CD8-positive, alpha-beta memory T cell (primary cell): ENCODE data around the gene TMEM271. TPM values are rescaled to one million over a fixed set of nuclear protein-coding genes. Genes with fewer than 3 reads are reported as not detected.
A peak's percentile ranks its signal among the peaks of the same experiment; 100 is the strongest.

Experiments
- CTCF ChIA-PET: fragments of 350-600 bp; sonication (Branson Sonifier 250); formaldehyde crosslinking; loops from one replicate; lab custom pipeline; 2021; ENCODE audit warnings: antibody characterized with exemption; lab: Charles Lee
- POLR2A ChIA-PET: fragments of 350-600 bp; sonication (Branson Sonifier 250); formaldehyde crosslinking; loops from one replicate; lab custom pipeline; 2021; ENCODE audit warnings: antibody characterized with exemption; lab: Charles Lee
- DNase-seq, 5 donors: peaks; one replicate each; pipeline versions ENCODE4 v3.0.0 to v3.0.0-alpha.2; 2020 to 2022; ENCODE audit warnings: mixed read lengths in 1 of 5
- H3K27ac ChIP-seq: one replicate; pipeline ENCODE4 v1.7.0; 2013; ENCODE audit warnings: low read depth, mild to moderate bottlenecking, low read length, moderate library complexity
- H3K27me3 ChIP-seq: 2 replicates; pipeline ENCODE4 v1.7.0; 2013; ENCODE audit warnings: low read length, mild to moderate bottlenecking; ENCODE audit not compliant: insufficient read depth, poor library complexity, severe bottlenecking
- H3K36me3 ChIP-seq: 2 replicates; pipeline ENCODE4 v1.7.0; 2013; ENCODE audit warnings: mild to moderate bottlenecking, low read length, moderate library complexity; ENCODE audit not compliant: insufficient read depth
- H3K4me1 ChIP-seq: 2 replicates; pipeline ENCODE4 v1.7.0; 2013; ENCODE audit warnings: mild to moderate bottlenecking, low read length, moderate library complexity; ENCODE audit not compliant: insufficient read depth
- H3K4me3 ChIP-seq: 2 replicates; pipeline ENCODE4 v1.7.0; 2013; ENCODE audit warnings: mild to moderate bottlenecking, low read length
- H3K9me3 ChIP-seq: 2 replicates; pipeline ENCODE4 v1.7.0; 2013; ENCODE audit warnings: mild to moderate bottlenecking, low read length
- H3K27ac Mint-ChIP-seq, 8 donors: one replicate each; pipeline ENCODE4 v1.8.0; 2020 to 2021; ENCODE audit warnings: mixed read lengths in 8 of 8, mild to moderate bottlenecking in 6 of 8, inconsistent platforms in 3 of 8, moderate library complexity in 3 of 8
- H3K27me3 Mint-ChIP-seq, 2 donors: one replicate each; pipeline ENCODE4 v1.8.0; 2020 to 2021; ENCODE audit warnings: mixed read lengths in 2 of 2, mild to moderate bottlenecking in 1 of 2, moderate library complexity in 1 of 2
- H3K36me3 Mint-ChIP-seq, 3 donors: one replicate each; pipeline ENCODE4 v1.8.0; 2020 to 2021; ENCODE audit warnings: mixed read lengths in 3 of 3, inconsistent platforms in 1 of 3, mild to moderate bottlenecking in 1 of 3
- H3K4me1 Mint-ChIP-seq, 3 donors: one replicate each; pipeline ENCODE4 v1.8.0; 2020 to 2021; ENCODE audit warnings: mixed read lengths in 3 of 3, inconsistent platforms in 1 of 3, mild to moderate bottlenecking in 1 of 3
- H3K4me3 Mint-ChIP-seq, 7 donors: one replicate each; pipeline ENCODE4 v1.8.0; 2020 to 2021; ENCODE audit warnings: mixed read lengths in 7 of 7, mild to moderate bottlenecking in 6 of 7, moderate library complexity in 4 of 7, inconsistent platforms in 2 of 7
- H3K9me3 Mint-ChIP-seq, 5 donors: one replicate each; pipeline ENCODE4 v1.8.0; 2020 to 2022; ENCODE audit warnings: mixed read lengths in 5 of 5, mild to moderate bottlenecking in 3 of 5, moderate library complexity in 2 of 5, inconsistent platforms in 1 of 5
- polyA plus RNA-seq: library from polyadenylated mRNA; unstranded; fragments of 300-500 nt; fragmentation: Illumina TruSeq; gene quantifications from one replicate; pipeline ENCODE4 v1.2.3, GENCODE V29; 2021
- total RNA-seq, 2 experiments: library from RNA; stranded (reverse); gene quantifications; one replicate each; pipeline ENCODE4 v1.2.3, GENCODE V29; 2021

TMEM271 gene
- total and polyA plus RNA-seq, 3 experiments from 2014 or later = not detected

DNA sequence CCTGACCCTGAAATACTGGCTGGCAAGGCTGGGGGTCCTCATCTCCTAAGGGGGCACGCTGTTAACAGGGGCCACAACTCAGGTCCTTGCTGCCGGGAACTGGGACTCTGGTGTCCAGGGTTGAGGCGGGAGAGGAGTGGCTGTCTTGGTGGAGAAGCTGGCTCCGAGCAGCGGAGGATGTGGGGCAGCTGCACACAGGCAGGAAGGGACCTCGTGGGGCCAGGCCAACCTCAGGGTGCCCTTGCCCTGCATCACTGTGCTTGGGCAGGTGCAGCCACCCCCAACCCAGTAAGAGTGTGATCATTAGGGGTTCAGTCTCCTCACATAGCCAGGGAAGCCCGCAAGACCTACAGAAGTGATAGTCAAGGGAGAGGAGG, 36.6 kb upstream of the TMEM271 start:
- H3K9me3 Mint-ChIP-seq = no peaks in the 10 kb centered on the region
- no peak overlapping the region for H3K4me3 Mint-ChIP-seq
- no peaks in the 10 kb centered on the region for H3K4me1 Mint-ChIP-seq
- DNase-seq = peak in 1 of 5 donors; percentile 25
- peaks cover 18 to 19% of the 10 kb centered on the region in 2 donors for H3K27me3 Mint-ChIP-seq
- H3K27ac ChIP-seq = no peak overlapping the region
- H3K4me3 ChIP-seq = no peak overlapping the region
- ChIA-PET POLR2A (no interaction called here), CTCF (no interaction called here)
- peaks cover 0 to 3% (median 0%) of the 10 kb centered on the region in 3 donors for H3K36me3 Mint-ChIP-seq
- no peaks in the 10 kb centered on the region for H3K36me3 ChIP-seq
- H3K4me1 ChIP-seq = no peaks in the 10 kb centered on the region
- no peaks in the 10 kb centered on the region for H3K9me3 ChIP-seq
- H3K27ac Mint-ChIP-seq = no peak overlapping the region
- no peaks in the 10 kb centered on the region for H3K27me3 ChIP-seq

DNA sequence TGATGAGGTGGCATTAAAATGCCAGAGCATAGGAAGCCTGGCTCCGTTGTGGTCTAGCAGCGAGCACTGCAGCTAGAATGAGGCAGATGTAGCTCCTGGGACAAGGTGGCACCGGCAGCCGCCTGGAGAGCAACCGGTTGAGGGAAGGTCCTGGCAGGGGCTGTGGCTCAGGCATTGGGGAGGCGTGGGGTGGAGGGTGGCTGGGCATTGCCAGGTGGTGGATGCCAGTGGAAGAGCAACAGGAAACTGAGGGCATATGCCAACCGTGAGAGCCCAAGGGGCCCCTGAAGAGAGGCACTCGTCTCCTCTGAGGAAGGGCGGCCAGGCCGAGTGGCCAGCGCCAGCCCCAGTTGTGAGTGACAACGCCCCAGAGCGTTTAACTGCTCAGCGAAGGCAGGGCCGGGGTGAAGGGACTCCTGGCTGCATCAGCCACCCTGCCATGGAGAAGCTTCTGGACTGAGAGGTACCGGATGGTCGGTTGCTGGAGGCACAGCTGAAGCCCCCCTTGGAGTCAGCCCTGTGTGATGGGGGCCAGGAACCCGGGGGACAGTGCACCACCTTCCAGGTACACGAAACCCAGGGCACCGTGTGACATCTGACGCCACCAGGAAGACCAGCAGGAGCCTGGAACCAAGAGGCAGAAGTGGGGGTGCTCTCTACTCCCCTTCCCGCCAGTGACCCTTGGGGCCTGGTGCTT, 36.1 kb upstream of the TMEM271 start:
- no peak overlapping the region for H3K27ac Mint-ChIP-seq
- Histone ChIP-seq H3K9me3 (no peaks in the 10 kb centered on the region), H3K4me3 (no peak overlapping the region), H3K36me3 (no peaks in the 10 kb centered on the region), H3K27me3 (no peaks in the 10 kb centered on the region), H3K27ac (no peak overlapping the region), H3K4me1 (no peaks in the 10 kb centered on the region)
- peaks cover 0 to 2% (median 0%) of the 10 kb centered on the region in 5 donors for H3K9me3 Mint-ChIP-seq
- no peaks in the 10 kb centered on the region for H3K4me1 Mint-ChIP-seq
- H3K27me3 Mint-ChIP-seq = peaks cover 14 to 15% of the 10 kb centered on the region in 2 donors
- peaks cover 0 to 3% (median 0%) of the 10 kb centered on the region in 3 donors for H3K36me3 Mint-ChIP-seq
- peak in 1 of 5 donors; percentile 30 for DNase-seq
- POLR2A ChIA-PET = no interaction called here
- H3K4me3 Mint-ChIP-seq = no peak overlapping the region
- CTCF ChIA-PET = no interaction called here

DNA sequence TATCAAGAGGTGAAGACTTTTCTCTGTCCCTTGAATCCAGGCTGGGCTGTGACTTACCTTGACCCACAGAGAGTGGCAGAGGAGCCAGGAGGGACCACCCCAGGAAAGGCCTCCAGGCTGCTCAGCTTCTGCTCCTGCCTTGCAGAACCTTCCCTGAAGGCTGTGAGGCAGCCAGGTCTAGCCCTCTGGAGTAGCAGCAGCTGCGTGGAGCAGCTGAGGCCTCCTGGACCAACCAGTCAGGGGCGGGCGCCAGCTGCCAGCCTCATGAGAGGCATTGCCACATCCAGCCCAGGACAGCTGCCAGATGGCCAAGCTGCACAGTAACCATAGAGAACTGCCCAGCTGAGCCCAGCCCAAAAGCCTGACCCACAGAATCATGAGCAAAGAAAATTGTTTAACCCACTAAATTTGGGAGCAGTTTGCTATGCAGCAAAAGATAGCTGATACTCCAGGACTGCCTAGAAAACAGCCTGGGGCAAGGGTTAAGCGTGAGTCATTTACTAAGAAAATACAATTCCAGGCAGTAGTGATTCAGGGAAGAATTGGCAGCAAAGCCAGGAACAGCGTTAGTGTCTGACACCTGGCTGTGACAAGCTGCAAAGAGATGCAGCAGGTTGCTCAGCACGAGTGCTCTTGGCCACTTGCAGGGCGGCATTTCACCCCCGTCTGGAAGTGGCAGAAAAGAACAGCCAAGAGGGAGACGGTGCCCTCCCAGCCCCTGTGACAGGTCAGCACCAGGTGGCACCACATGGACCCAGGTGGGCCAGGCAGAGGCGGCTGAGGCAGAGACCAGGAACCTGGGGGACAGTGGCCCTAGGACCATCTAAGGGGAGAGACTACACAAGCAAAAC, 34.5 kb upstream of the TMEM271 start:
- Histone ChIP-seq H3K4me1 (no peaks in the 10 kb centered on the region), H3K27ac (no peak overlapping the region), H3K9me3 (no peaks in the 10 kb centered on the region), H3K4me3 (no peak overlapping the region), H3K27me3 (no peaks in the 10 kb centered on the region), H3K36me3 (no peaks in the 10 kb centered on the region)
- POLR2A ChIA-PET = no interaction called here
- Mint-ChIP-seq H3K27me3 (peaks cover 13 to 17% of the 10 kb centered on the region in 2 donors), H3K9me3 (peaks cover 0 to 2% (median 0%) of the 10 kb centered on the region in 5 donors), H3K27ac (no peak overlapping the region), H3K36me3 (peaks cover 0 to 3% (median 0%) of the 10 kb centered on the region in 3 donors), H3K4me1 (no peaks in the 10 kb centered on the region), H3K4me3 (no peak overlapping the region)
- peak in 1 of 5 donors; percentile 36 for DNase-seq
- CTCF ChIA-PET = no interaction called here

DNA sequence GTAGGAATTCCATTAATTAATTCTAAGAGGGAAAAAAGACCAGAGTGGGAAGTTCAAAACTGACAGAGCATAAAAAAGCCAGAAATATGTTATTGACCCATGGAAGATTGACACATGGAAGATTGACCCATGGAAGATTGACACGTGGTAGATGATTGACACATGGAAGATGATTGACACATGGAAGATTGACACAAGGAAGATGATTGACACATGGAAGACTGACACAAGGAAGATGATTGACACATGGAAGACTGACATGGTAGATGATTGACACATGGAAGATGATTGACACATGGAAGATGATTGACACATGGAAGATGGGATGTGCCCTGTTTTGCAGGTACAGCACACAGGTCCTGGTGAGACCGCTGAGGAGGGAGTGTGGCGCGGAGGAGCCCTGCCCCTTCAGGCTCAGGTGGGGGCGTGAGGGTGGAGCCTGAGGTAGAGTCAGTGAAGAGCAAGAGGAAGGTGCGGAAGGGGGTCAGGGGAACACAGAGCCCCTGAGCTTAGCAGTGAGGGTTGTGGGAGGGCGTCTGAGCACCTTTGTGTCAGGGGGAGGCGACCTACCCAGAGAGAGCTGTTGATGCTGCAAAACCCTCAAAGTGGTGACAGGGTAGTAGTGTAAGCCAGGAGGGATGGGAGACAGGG, 33.4 kb upstream of the TMEM271 start:
- H3K4me3 ChIP-seq = no peak overlapping the region

DNA sequence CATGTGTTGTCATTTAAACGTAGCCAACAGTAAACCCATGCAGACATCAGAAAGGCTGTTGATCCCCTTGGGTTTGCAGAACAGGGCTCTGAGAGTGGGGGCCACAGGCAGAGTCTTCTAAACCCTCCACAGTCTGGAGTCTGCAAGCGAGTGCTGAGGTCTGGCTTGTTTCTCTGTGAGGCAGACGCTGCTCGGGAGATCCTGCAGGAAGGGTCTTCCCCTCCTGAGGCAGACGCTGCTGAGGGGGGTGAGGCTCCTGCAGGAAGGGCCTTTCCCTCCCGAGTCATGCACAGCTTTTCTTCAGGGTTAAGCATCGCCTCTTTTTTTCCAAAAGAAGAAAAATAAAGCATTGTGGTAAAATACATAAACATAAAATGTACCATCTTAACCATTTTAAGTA, 32.1 kb upstream of the TMEM271 start:
- H3K9me3 ChIP-seq = no peaks in the 10 kb centered on the region
- no peak overlapping the region for H3K4me3 Mint-ChIP-seq
- H3K27ac ChIP-seq = no peak overlapping the region
- ChIA-PET POLR2A (no interaction called here), CTCF (no interaction called here)
- H3K4me3 ChIP-seq = no peak overlapping the region
- no peaks in the 10 kb centered on the region for H3K36me3 ChIP-seq
- H3K9me3 Mint-ChIP-seq = peaks cover 0 to 2% (median 0%) of the 10 kb centered on the region in 5 donors
- H3K27me3 Mint-ChIP-seq = peaks cover 9 to 20% of the 10 kb centered on the region in 2 donors
- no peaks in the 10 kb centered on the region for H3K4me1 ChIP-seq
- peak in 1 of 5 donors; percentile 4 for DNase-seq
- H3K36me3 Mint-ChIP-seq = peaks cover 0 to 4% (median 0%) of the 10 kb centered on the region in 3 donors
- no peaks in the 10 kb centered on the region for H3K27me3 ChIP-seq
- no peak overlapping the region for H3K27ac Mint-ChIP-seq
- H3K4me1 Mint-ChIP-seq = peaks cover 5 to 10% (median 7%) of the 10 kb centered on the region in 3 donors

More for the DNA sequence above, 33.4 kb upstream of the TMEM271 start:
- Mint-ChIP-seq H3K4me1 (peaks cover 0 to 4% (median 0%) of the 10 kb centered on the region in 3 donors), H3K4me3 (no peak overlapping the region), H3K9me3 (peaks cover 0 to 2% (median 0%) of the 10 kb centered on the region in 5 donors), H3K27me3 (peaks cover 15 to 20% of the 10 kb centered on the region in 2 donors), H3K27ac (no peak overlapping the region), H3K36me3 (peaks cover 0 to 4% (median 0%) of the 10 kb centered on the region in 3 donors)
- ChIA-PET POLR2A (no interaction called here), CTCF (no interaction called here)
- no peaks in the 10 kb centered on the region for H3K9me3 ChIP-seq
- no peaks in the 10 kb centered on the region for H3K36me3 ChIP-seq
- H3K27me3 ChIP-seq = no peaks in the 10 kb centered on the region
- no peak overlapping the region for H3K27ac ChIP-seq
- peak in 1 of 5 donors; percentile 20 for DNase-seq
- no peaks in the 10 kb centered on the region for H3K4me1 ChIP-seq

DNA sequence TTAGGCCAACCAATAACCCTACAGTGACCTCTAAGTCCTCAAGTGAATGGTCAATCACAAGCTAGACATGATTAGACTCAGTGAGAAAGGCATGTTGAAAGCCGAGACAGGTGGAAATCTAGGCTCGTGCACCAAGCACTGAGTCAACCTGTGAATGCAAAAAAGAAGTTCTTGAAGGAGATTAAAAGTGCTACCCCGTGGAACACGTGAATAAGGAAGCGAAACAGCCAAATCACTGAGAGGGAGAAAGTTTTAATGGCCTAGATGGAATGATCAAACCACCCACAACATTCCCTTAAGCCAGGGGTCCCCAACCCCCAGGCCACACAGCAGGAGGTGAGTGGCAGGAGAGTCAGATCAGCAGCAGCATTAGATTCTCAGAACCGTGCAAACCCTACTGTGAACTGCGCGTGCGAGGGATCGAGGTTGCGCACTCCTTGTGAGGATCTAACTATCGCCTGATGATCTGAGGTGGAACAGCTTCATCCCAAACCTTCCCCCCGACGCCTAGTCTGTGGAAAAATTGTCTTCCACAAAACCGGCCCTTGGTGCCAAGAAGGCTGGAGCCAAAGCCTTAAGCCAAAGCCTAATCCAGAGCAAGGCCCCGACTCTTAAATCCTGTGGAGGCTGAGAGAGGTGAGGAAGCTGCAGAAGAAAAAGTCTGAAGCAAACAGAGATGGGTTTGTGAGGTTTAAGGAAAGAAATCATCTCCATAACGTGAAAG, 29.8 kb upstream of the TMEM271 start:
- Mint-ChIP-seq H3K4me3 (no peak overlapping the region), H3K4me1 (peaks cover 5 to 10% (median 7%) of the 10 kb centered on the region in 3 donors), H3K36me3 (peaks cover 0 to 4% (median 0%) of the 10 kb centered on the region in 3 donors), H3K9me3 (peaks cover 0 to 2% (median 0%) of the 10 kb centered on the region in 5 donors), H3K27ac (peak overlapping the region in 1 of 8 donors; percentile 33), H3K27me3 (peaks cover 13 to 25% of the 10 kb centered on the region in 2 donors)
- no peaks in the 10 kb centered on the region for H3K27me3 ChIP-seq
- ChIA-PET CTCF (no interaction called here), POLR2A (no interaction called here)
- H3K4me3 ChIP-seq = no peak overlapping the region
- H3K36me3 ChIP-seq = no peaks in the 10 kb centered on the region
- no peaks in the 10 kb centered on the region for H3K4me1 ChIP-seq
- H3K9me3 ChIP-seq = no peaks in the 10 kb centered on the region
- no peak for DNase-seq
- H3K27ac ChIP-seq = no peak overlapping the region

DNA sequence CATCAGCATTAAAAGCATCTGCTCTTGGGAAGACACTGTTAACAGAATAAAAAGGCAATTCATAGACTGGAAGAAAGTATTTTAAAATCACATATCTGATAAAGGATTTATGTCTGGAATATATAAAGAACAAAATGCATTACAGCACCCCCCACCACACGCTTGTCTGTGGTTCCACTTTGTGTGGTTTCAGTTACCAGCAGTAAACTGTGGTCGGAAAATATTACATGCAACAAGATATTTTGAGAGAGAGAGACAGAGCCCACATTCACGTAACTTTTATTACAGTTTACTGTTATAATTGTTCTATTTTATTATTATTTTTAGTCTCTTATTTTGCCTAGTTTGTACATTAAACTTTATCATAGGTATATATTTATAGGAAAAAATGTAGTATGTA, 28.0 kb upstream of the TMEM271 start:
- Histone ChIP-seq H3K9me3 (no peaks in the 10 kb centered on the region), H3K4me3 (no peak overlapping the region), H3K27me3 (no peaks in the 10 kb centered on the region), H3K36me3 (no peaks in the 10 kb centered on the region), H3K27ac (no peak overlapping the region), H3K4me1 (no peaks in the 10 kb centered on the region)
- peaks cover 0 to 2% (median 0%) of the 10 kb centered on the region in 3 donors for H3K36me3 Mint-ChIP-seq
- peak in 1 of 5 donors; percentile 5 for DNase-seq
- no peak overlapping the region for H3K27ac Mint-ChIP-seq
- ChIA-PET CTCF (no interaction called here), POLR2A (no interaction called here)
- peaks cover 9 to 23% of the 10 kb centered on the region in 2 donors for H3K27me3 Mint-ChIP-seq
- H3K4me1 Mint-ChIP-seq = peaks cover 5 to 10% (median 7%) of the 10 kb centered on the region in 3 donors
- peaks cover 0 to 2% (median 0%) of the 10 kb centered on the region in 5 donors for H3K9me3 Mint-ChIP-seq
- no peak overlapping the region for H3K4me3 Mint-ChIP-seq
